Muscle layer of duodenum (tissue), 2 donors: Measurements from ENCODE around the gene GCNT2.
A peak's percentile ranks its signal among the peaks of the same experiment; 100 is the strongest.
"Not testable (repeated sequence)": the region's sequence is repeated elsewhere in the genome, so short reads cannot be mapped to it uniquely, and the experiment has no call there.

Experiments
- H3K27ac ChIP-seq: one replicate; pipeline ENCODE4 v1.7.0; 2013; ENCODE audit warnings: mild to moderate bottlenecking, low read length
- H3K27me3 ChIP-seq: one replicate; pipeline ENCODE4 v1.7.0; 2013; ENCODE audit warnings: low read depth, mild to moderate bottlenecking, control low read depth, low read length
- H3K36me3 ChIP-seq, 2 donors: one replicate each; pipeline ENCODE4 v1.7.0; 2013; ENCODE audit warnings: low read length in 2 of 2, control low read depth in 1 of 2, mild to moderate bottlenecking in 1 of 2; ENCODE audit not compliant: insufficient read depth in 2 of 2, control insufficient read depth in 1 of 2
- H3K4me1 ChIP-seq, 2 donors: one replicate each; pipeline ENCODE4 v1.7.0; 2013; ENCODE audit warnings: low read length in 2 of 2, mild to moderate bottlenecking in 2 of 2, control low read depth in 1 of 2, moderate library complexity in 1 of 2; ENCODE audit not compliant: insufficient read depth in 2 of 2, control insufficient read depth in 1 of 2
- H3K4me3 ChIP-seq, 2 donors: one replicate each; pipeline ENCODE4 v1.7.0; 2013; ENCODE audit warnings: low read length in 2 of 2, low read depth in 1 of 2, mild to moderate bottlenecking in 1 of 2
- H3K9me3 ChIP-seq, 2 donors: one replicate each; pipeline ENCODE4 v1.7.0; 2013; ENCODE audit warnings: low read length in 2 of 2, control low read depth in 1 of 2, mild to moderate bottlenecking in 1 of 2; ENCODE audit not compliant: control insufficient read depth in 1 of 2
- donor health status: healthy.

The GCNT2 gene

DNA sequence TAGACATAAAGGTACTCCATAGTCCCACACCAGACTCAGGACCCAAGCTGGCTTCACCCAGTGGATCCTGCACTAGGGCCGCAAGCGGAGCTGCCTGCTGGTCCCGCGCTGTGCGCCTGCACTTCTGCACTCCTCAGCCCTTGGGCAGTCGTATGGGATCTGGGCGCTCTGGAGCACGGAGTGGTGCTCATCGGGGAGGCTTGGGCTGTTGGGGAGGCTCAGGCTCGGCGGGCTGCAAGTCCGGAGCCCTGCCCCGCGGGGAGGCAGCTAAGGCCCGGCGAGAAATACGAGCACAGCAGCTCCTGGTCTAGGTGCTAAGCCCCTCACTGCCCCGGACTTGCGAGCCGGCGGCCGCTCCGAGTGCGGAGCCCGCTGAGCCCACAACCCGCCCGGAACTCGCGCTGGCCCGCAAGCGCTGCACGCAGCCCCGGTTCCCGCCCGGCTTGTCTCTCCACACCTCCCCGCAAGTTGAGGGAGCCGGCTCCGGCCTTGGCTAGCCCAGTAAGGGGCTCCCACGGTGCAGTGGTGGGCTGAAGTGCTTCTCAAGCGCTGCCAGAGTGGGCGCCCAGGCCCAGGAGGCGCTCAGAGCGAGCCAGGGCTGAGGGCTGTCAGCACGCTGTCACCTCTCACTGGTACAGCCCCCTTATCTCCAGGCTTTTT, 33.4 kb upstream of the GCNT2 start:
- Histone ChIP-seq H3K27me3 (no peaks in the 10 kb centered on the region), H3K36me3 (no peaks in the 10 kb centered on the region), H3K4me1 (no peaks in the 10 kb centered on the region), H3K9me3 (no peaks in the 10 kb centered on the region), H3K4me3 (no peak overlapping the region), H3K27ac (no peak overlapping the region)

DNA sequence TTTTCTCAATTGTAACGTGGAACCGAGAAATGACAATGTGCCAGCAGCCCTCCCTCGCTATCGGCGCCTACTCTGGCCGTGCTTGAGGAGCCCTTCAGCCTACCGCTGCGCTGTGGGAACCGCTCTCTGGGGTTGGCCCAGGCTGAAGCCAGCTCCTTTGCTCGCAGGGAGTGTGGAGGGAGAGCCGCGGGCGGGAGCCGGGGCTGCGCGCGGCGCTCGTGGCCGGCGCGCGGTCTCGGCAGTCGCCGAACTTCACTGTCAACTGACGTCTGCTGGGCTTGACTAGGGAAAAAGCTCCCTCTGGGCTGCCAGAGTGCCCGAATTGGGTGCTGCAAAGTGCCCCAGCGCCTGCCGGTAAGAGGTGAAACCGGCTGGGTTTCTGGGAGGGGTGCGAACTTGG, 29.7 kb upstream of the GCNT2 start:
- H3K4me3 ChIP-seq = no peak overlapping the region
- no peak overlapping the region for H3K27ac ChIP-seq
- H3K27me3 ChIP-seq = no peaks in the 10 kb centered on the region
- H3K36me3 ChIP-seq = no peaks in the 10 kb centered on the region
- no peaks in the 10 kb centered on the region for H3K9me3 ChIP-seq
- H3K4me1 ChIP-seq = no peaks in the 10 kb centered on the region

DNA sequence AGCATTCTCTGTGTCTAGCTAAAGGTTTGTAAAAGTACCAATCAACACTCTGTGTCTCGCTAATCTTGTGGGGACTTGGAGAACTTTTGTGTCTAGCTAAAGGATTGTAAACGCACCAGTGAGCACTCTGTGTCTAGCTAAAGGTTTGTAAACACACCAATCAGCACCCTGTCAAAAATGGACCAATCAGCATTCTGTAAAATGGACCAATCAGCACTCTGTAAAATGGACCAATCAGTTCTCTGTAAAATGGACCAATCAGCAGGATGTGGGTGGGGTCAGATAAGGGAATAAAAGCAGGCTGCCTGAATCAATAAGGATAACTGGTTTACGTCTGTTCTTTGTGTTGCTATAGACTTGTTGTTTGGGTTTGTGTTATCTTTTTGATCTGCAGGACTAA, 29.2 kb upstream of the GCNT2 start:
- not testable (repeated sequence) for H3K27ac ChIP-seq, H3K4me1 ChIP-seq, H3K36me3 ChIP-seq, H3K27me3 ChIP-seq, H3K4me3 ChIP-seq, H3K9me3 ChIP-seq

DNA sequence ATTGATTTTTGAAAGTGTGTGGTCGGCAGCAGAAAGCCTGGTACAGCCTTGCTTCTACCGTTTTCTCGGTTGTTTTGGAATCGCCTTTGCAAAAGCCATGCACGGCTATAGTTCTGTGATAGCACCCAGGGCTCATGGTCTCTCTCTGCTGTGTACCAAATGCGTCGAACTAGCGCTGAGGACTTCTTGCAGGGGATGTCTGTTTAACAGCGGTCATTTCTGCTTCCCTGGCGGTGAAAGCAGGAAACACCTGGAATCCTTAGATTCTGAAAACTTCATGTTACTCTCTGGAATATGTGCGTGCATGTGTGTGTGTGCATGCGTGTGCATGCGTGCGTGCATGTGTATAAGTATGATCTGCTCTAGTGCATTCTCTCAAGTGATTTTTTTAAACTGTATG, 26.1 kb upstream of the GCNT2 start:
- no peak overlapping the region for H3K4me3 ChIP-seq
- no peaks in the 10 kb centered on the region for H3K27me3 ChIP-seq
- H3K4me1 ChIP-seq = no peaks in the 10 kb centered on the region
- no peaks in the 10 kb centered on the region for H3K9me3 ChIP-seq
- no peak overlapping the region for H3K27ac ChIP-seq
- H3K36me3 ChIP-seq = no peaks in the 10 kb centered on the region

DNA sequence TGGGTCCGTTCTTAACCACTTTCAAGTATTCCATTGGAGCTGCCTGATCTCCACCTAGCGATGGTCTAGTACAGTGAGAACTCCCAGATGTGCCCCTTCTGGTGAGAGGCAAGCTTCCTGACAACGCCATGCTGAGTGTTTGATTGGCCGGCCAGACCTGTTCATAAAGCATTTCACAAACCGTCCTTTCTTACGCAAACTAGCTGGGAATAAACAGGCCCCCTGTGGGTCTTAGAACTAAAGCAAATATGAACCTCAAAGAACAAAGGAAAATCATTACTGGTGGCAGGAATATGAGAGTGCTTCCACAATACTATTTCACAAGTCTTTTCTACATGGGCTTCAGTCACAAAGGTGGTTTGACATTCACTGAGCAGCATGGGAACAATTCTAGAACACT, 15.6 kb upstream of the GCNT2 start:
- Histone ChIP-seq H3K27me3 (no peaks in the 10 kb centered on the region), H3K9me3 (no peaks in the 10 kb centered on the region), H3K27ac (no peak overlapping the region), H3K4me3 (no peak overlapping the region), H3K4me1 (no peaks in the 10 kb centered on the region), H3K36me3 (no peaks in the 10 kb centered on the region)

DNA sequence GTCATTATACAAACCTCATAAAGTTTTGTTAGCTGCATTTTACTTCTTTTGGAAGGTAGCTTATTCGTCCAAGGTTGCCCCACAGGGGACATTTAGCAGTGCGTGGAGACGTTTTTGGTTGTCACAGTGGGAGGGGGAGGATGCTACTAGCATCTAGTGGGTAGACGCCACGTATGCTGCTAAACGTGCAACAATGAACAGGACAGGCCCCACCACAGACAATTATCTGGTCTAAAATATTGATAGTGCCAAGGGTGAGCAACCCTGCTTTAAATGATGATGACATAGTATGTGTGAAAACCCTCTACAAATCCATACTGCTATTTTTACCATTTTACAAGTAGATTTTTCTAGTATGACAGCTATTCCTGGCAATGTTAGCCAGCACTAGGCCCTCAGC, 13.9 kb upstream of the GCNT2 start:
- Histone ChIP-seq H3K4me1 (peaks cover 6 to 7% of the 10 kb centered on the region in 2 donors), H3K4me3 (no peak overlapping the region), H3K9me3 (no peaks in the 10 kb centered on the region), H3K27me3 (no peaks in the 10 kb centered on the region), H3K27ac (no peak overlapping the region), H3K36me3 (no peaks in the 10 kb centered on the region)

DNA sequence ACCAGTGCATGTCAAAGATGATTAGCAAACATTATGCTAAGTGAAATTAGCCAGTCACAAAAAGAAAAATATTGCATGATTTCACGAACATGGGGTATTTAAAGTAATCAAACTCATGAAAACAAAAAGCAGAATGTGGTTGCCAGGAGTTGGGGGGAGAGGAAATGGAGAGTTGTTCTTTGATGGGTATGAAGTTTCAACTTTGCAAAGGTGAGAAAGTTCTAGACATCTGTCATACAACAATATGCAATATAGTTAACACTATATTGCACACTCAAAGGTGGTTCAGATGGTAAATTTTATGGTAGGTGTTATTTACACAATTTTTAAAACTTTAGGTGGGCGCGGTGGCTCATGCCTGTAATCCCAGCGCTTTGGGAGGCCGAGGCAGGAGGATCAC, 13.4 kb upstream of the GCNT2 start:
- Histone ChIP-seq H3K9me3 (no peaks in the 10 kb centered on the region), H3K4me1 (peaks cover 6 to 7% of the 10 kb centered on the region in 2 donors), H3K36me3 (no peaks in the 10 kb centered on the region), H3K27ac (no peak overlapping the region), H3K27me3 (no peaks in the 10 kb centered on the region), H3K4me3 (no peak overlapping the region)

DNA sequence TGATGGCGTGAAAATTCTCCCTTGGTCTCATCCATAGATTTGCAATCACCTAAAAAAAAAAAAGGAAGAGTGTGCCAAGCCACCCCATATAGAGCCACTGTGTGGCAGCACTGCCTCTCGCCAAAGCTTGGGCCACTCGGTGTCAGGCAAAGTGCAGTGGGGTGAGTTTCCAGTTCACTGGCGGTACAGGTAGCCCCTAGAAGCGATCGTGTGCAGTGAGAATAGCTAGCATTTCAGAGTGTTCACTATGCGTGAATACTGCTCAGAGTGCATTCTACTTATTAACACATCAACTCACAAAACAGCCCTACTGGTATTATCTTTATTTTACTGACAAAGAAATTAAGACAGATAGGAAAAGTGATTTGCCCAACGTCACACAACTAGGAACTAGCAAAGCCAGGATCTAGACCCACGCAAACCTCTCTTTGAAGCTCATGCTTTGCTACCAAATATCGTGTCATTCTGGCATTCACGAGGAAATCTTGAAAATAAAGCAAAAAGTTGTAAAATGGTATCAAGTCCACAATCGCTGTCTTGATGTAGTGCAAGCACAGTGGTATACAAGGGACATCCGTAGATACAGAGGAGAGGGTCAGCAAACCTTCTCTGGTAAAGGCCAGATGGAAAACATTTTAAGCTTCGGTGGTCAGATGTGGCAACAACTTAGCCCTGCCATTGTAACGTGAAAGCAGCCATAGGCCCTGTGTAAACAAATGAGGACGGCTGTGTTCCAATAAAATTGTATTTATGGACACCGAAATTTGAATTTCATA, 10.4 kb upstream of the GCNT2 start:
- Histone ChIP-seq H3K36me3 (no peaks in the 10 kb centered on the region), H3K27me3 (no peaks in the 10 kb centered on the region), H3K4me3 (peak overlapping the region in 1 of 2 donors; percentile 55), H3K4me1 (peaks cover 6 to 7% of the 10 kb centered on the region in 2 donors), H3K9me3 (no peaks in the 10 kb centered on the region), H3K27ac (peak overlapping the region; percentile 69)

DNA sequence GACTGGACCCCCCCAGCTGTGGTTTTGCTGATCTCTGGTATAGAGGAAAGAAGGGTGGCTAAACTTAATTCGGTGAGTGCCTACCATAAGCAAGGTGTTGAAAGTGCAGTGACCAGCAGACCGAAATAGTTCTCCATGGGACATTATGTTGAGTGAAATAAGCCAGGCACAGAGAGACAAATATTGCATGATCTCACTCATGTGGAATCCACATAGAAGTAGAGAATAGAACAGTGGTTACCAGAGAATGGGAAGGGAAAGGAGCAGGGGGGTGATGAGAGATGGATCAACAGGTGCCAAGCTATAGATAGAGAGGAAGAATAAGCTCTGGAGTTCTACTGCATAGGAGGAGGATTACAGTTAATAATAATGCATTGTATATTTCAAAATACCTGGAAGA, 9.7 kb upstream of the GCNT2 start:
- Histone ChIP-seq H3K36me3 (no peaks in the 10 kb centered on the region), H3K4me3 (no peak overlapping the region), H3K27ac (no peak overlapping the region), H3K9me3 (no peaks in the 10 kb centered on the region), H3K27me3 (no peaks in the 10 kb centered on the region), H3K4me1 (peaks cover 6 to 7% of the 10 kb centered on the region in 2 donors)

DNA sequence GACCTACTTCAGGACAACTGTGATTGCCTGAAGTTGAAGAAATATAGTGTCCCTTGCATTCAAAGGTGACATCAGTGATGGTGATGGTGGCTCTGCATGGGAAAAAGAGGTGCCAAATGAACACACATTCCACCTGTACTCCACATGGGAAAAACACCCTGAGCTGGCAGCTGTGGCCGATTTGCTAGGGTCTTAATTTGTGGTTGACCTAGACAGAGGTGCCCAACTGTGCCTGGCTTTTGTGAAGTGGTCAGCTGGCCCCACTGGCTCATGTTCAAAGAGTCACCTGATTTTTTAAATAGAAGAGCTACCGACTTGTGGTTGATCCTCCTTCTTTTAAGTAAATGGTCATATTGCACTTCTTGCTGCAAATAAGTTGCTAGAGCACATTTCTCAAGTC, 7.6 kb upstream of the GCNT2 start:
- H3K27me3 ChIP-seq = no peaks in the 10 kb centered on the region
- peaks cover 6 to 7% of the 10 kb centered on the region in 2 donors for H3K4me1 ChIP-seq
- H3K9me3 ChIP-seq = no peaks in the 10 kb centered on the region
- H3K27ac ChIP-seq = no peak overlapping the region
- no peak overlapping the region for H3K4me3 ChIP-seq
- no peaks in the 10 kb centered on the region for H3K36me3 ChIP-seq

DNA sequence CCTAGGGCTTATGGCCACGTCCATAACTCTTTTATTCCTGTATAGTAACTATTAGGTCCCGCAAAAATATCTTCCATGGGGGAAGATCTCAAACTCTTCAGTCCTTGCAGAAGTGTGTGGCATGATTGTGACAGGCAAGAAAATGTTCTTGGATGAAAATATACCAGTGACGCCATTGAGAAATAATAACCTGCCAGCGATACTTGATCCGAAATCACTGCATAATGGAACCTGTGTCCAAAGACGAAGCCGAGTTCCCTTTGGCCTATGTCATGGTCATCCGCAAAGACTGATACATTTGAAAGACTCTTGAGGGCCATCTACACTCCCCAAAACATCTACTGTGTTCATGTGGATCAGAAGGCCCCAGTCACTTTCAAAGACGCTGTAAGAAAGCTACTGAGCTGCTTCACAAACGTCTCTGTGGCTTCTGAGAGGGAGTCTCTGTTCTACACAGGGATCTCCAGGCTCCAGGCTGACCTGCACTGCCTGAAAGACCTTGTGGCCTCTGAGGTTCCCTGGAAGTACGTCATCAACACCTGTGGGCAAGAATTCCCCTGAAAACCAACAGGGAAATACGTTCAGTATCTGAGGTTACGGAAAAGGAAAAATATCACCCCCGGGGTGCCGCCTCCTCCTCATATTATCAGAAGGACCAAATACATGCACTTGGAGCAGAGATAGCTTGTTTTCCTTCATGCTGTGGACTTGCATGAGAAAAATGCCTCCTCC, 6.9 kb upstream of the GCNT2 start:
- Histone ChIP-seq H3K9me3 (no peaks in the 10 kb centered on the region), H3K27me3 (no peaks in the 10 kb centered on the region), H3K36me3 (no peaks in the 10 kb centered on the region), H3K4me1 (peaks cover 6 to 7% of the 10 kb centered on the region in 2 donors), H3K27ac (no peak overlapping the region), H3K4me3 (no peak overlapping the region)
